Measurements from ENCODE around the gene THADA. TPM values are rescaled to one million over a fixed set of nuclear protein-coding genes. Genes with fewer than 3 reads are reported as not detected.

Gene THADA
- polyA plus RNA-seq, 4 donors: 6.3 to 13.5 (median 12.7) TPM

GRCh38 chr2:43579275-43579981, 16.4 kb downstream of the THADA start:
- Histone ChIP-seq H3K9me3 (ENCODE audit: control insufficient read depth in 2 of 2, insufficient read depth in 1 of 2, low read depth in 1 of 2, low read length in 1 of 2) (no peaks in the 10 kb centered on the region), H3K4me1 (ENCODE audit: control insufficient read depth in 3 of 3, insufficient read depth in 2 of 3, low read depth in 1 of 3, low read length in 2 of 3) (no peaks in the 10 kb centered on the region), H3K27me3 (ENCODE audit: control insufficient read depth in 3 of 3, insufficient read depth in 3 of 3, low read length in 3 of 3) (no peaks in the 10 kb centered on the region), H3K36me3 (ENCODE audit: control insufficient read depth in 3 of 3, insufficient read depth in 2 of 3, low read depth in 1 of 3, low read length in 3 of 3) (peaks cover 5 to 35% (median 13%) of the 10 kb centered on the region in 3 donors), H3K27ac (ENCODE audit: low read depth in 1 of 3, low read length in 2 of 3) (no peak overlapping the region), H3K4me3 (ENCODE audit: low read depth in 1 of 3, low read length in 3 of 3) (no peak overlapping the region)
- WGBS, 3 donors: 77 to 82% (median 78%) methylated on average over 5 of the region's 5 CpGs
- FAIRE-seq (no peak), DNase-seq (no peak)

DNA sequence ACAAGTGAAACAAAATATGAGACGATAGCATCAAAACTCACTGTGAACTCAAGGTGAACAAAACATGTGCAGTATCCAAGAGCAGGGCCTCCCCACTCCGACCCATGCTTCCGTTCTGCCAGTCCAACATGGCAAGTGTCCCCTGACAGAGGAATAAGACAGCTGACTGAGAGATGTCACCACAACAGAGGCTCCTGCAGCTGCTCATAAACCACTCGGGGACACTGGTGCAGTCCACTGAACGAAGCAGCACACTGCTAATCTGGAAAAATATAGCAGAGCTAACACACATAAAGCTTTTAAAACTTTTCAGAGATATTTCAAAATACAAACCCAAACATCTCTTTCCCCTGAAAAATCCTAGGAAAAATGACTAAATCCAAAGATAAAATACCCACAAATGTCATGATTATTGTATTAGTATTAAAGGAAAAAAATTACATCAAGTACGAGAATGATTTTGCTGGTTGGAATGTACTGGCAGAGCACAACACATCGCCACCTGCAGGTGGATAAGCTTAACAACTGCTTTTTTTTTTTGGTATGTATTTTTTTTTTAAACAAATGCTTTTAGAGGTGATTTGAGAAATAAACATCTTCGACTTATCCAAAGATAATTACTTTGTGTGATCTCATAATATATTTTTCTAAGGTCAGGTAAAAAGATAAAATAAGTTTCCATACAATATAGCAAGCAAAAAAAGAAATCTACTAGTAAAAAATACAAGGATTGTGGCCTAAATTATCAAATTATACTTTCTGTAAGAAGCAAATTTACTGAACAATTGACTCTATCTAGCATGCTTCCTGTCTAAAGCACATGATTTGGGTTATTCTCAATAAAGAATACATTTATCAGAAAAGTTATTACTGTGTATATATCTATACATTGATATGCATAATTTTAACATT, 18.6 kb downstream of the THADA start:
- Histone ChIP-seq H3K36me3 (ENCODE audit: control insufficient read depth in 3 of 3, insufficient read depth in 2 of 3, low read depth in 1 of 3, low read length in 3 of 3) (peaks cover 10 to 27% (median 15%) of the 10 kb centered on the region in 3 donors), H3K4me3 (ENCODE audit: low read depth in 1 of 3, low read length in 3 of 3) (no peak overlapping the region), H3K9me3 (ENCODE audit: control insufficient read depth in 2 of 2, insufficient read depth in 1 of 2, low read depth in 1 of 2, low read length in 1 of 2) (no peaks in the 10 kb centered on the region), H3K27me3 (ENCODE audit: control insufficient read depth in 3 of 3, insufficient read depth in 3 of 3, low read length in 3 of 3) (no peaks in the 10 kb centered on the region), H3K4me1 (ENCODE audit: control insufficient read depth in 3 of 3, insufficient read depth in 2 of 3, low read depth in 1 of 3, low read length in 2 of 3) (no peaks in the 10 kb centered on the region), H3K27ac (ENCODE audit: low read depth in 1 of 3, low read length in 2 of 3) (no peak overlapping the region)
- WGBS, 3 donors: 47 to 53% (median 51%) methylated on average over 8 of the region's 8 CpGs
- FAIRE-seq (peak; percentile 90), DNase-seq (peak; percentile 49 to 50)

GRCh38 chr2:43572244-43572643, 23.6 kb downstream of the THADA start:
- DNase-seq (no peak), FAIRE-seq (no peak)
- no peak overlapping the region for H3K4me3 ChIP-seq (ENCODE audit: low read depth in 1 of 3, low read length in 3 of 3)
- peaks cover 14 to 28% (median 18%) of the 10 kb centered on the region in 3 donors for H3K36me3 ChIP-seq (ENCODE audit: control insufficient read depth in 3 of 3, insufficient read depth in 2 of 3, low read depth in 1 of 3, low read length in 3 of 3)
- H3K27me3 ChIP-seq (ENCODE audit: control insufficient read depth in 3 of 3, insufficient read depth in 3 of 3, low read length in 3 of 3): no peaks in the 10 kb centered on the region
- H3K9me3 ChIP-seq (ENCODE audit: control insufficient read depth in 2 of 2, insufficient read depth in 1 of 2, low read depth in 1 of 2, low read length in 1 of 2): no peaks in the 10 kb centered on the region
- no peaks in the 10 kb centered on the region for H3K4me1 ChIP-seq (ENCODE audit: control insufficient read depth in 3 of 3, insufficient read depth in 2 of 3, low read depth in 1 of 3, low read length in 2 of 3)
- 45 to 90% (median 81%) methylated on average over 1 of the region's 1 CpG for WGBS, 3 donors
- H3K27ac ChIP-seq (ENCODE audit: low read depth in 1 of 3, low read length in 2 of 3): no peak overlapping the region

DNA sequence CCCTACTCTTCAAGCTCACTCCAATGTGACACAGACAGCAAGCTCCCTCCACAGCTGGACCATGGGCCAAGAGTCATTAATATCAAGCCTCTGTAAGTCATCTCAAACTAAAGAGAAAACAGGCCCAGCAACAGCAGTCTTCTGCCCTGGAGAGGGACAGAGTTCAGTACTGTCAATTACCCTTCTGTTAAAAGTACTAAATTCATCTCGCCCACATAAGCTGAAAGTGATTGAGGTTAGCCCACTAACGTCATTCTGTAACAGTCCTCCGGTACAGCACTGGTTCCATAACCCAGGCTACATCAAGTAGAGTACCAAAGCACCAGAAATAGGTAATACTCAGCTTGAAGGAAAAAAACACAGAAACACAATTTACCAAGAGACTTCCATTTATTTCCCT, 25.9 kb downstream of the THADA start:
- Histone ChIP-seq H3K27ac (ENCODE audit: low read depth in 1 of 3, low read length in 2 of 3) (no peak overlapping the region), H3K9me3 (ENCODE audit: control insufficient read depth in 2 of 2, insufficient read depth in 1 of 2, low read depth in 1 of 2, low read length in 1 of 2) (no peaks in the 10 kb centered on the region), H3K27me3 (ENCODE audit: control insufficient read depth in 3 of 3, insufficient read depth in 3 of 3, low read length in 3 of 3) (no peaks in the 10 kb centered on the region), H3K4me1 (ENCODE audit: control insufficient read depth in 3 of 3, insufficient read depth in 2 of 3, low read depth in 1 of 3, low read length in 2 of 3) (no peaks in the 10 kb centered on the region), H3K36me3 (ENCODE audit: control insufficient read depth in 3 of 3, insufficient read depth in 2 of 3, low read depth in 1 of 3, low read length in 3 of 3) (peaks cover 14 to 18% (median 18%) of the 10 kb centered on the region in 3 donors), H3K4me3 (ENCODE audit: low read depth in 1 of 3, low read length in 3 of 3) (no peak overlapping the region)
- DNase-seq (no peak), FAIRE-seq (no peak)
- 69 to 80% (median 70%) methylated on average over 3 of the region's 3 CpGs for WGBS, 3 donors

DNA sequence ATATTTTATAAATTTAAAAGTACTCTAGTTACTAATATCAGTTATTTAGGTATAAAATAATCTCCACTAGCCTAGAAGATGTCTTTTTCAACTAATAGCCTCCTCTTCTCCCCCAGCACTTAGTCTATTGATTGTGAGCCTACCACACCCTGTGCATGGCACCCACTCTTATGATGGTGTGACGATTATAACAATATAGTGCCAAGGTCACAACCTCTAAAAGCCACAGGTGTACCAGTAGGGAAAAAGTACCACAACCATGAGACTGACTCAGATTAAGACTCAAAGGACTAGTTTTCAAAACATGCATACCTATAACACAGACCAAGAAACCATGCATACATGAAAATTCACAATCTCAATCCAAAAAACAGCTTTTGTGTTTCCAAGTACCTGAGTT, 27.6 kb downstream of the THADA start:
- 39 to 75% (median 59%) methylated on average over 1 of the region's 1 CpG for WGBS, 3 donors
- no peak for FAIRE-seq
- H3K27ac ChIP-seq (ENCODE audit: low read depth in 1 of 3, low read length in 2 of 3): no peak overlapping the region
- H3K9me3 ChIP-seq (ENCODE audit: control insufficient read depth in 2 of 2, insufficient read depth in 1 of 2, low read depth in 1 of 2, low read length in 1 of 2): no peaks in the 10 kb centered on the region
- H3K4me1 ChIP-seq (ENCODE audit: control insufficient read depth in 3 of 3, insufficient read depth in 2 of 3, low read depth in 1 of 3, low read length in 2 of 3): no peaks in the 10 kb centered on the region
- no peak for DNase-seq
- H3K27me3 ChIP-seq (ENCODE audit: control insufficient read depth in 3 of 3, insufficient read depth in 3 of 3, low read length in 3 of 3): no peaks in the 10 kb centered on the region
- H3K36me3 ChIP-seq (ENCODE audit: control insufficient read depth in 3 of 3, insufficient read depth in 2 of 3, low read depth in 1 of 3, low read length in 3 of 3): peaks cover 11 to 18% (median 14%) of the 10 kb centered on the region in 3 donors
- no peak overlapping the region for H3K4me3 ChIP-seq (ENCODE audit: low read depth in 1 of 3, low read length in 3 of 3)

GRCh38 chr2:43566461-43566729, 29.4 kb downstream of the THADA start:
- FAIRE-seq (no peak), DNase-seq (no peak)
- H3K9me3 ChIP-seq (ENCODE audit: control insufficient read depth in 2 of 2, insufficient read depth in 1 of 2, low read depth in 1 of 2, low read length in 1 of 2): no peaks in the 10 kb centered on the region
- no peak overlapping the region for H3K4me3 ChIP-seq (ENCODE audit: low read depth in 1 of 3, low read length in 3 of 3)
- no peaks in the 10 kb centered on the region for H3K27me3 ChIP-seq (ENCODE audit: control insufficient read depth in 3 of 3, insufficient read depth in 3 of 3, low read length in 3 of 3)
- no peaks in the 10 kb centered on the region for H3K4me1 ChIP-seq (ENCODE audit: control insufficient read depth in 3 of 3, insufficient read depth in 2 of 3, low read depth in 1 of 3, low read length in 2 of 3)
- no peak overlapping the region for H3K27ac ChIP-seq (ENCODE audit: low read depth in 1 of 3, low read length in 2 of 3)
- H3K36me3 ChIP-seq (ENCODE audit: control insufficient read depth in 3 of 3, insufficient read depth in 2 of 3, low read depth in 1 of 3, low read length in 3 of 3): peaks cover 4 to 17% (median 8%) of the 10 kb centered on the region in 3 donors

- H3K36me3 ChIP-seq (ENCODE audit: control insufficient read depth in 3 of 3, insufficient read depth in 2 of 3, low read depth in 1 of 3, low read length in 3 of 3): peaks cover 0 to 9% (median 4%) of the 10 kb centered on the region in 3 donors
- DNase-seq (no peak), FAIRE-seq (no peak)
- H3K27ac ChIP-seq (ENCODE audit: low read depth in 1 of 3, low read length in 2 of 3): no peak overlapping the region
- peaks cover 0 to 4% (median 3%) of the 10 kb centered on the region in 3 donors for H3K4me1 ChIP-seq (ENCODE audit: control insufficient read depth in 3 of 3, insufficient read depth in 2 of 3, low read depth in 1 of 3, low read length in 2 of 3)
- no peaks in the 10 kb centered on the region for H3K27me3 ChIP-seq (ENCODE audit: control insufficient read depth in 3 of 3, insufficient read depth in 3 of 3, low read length in 3 of 3)
- WGBS, 3 donors: 95 to 97% (median 96%) methylated on average over 2 of the region's 2 CpGs
- H3K4me3 ChIP-seq (ENCODE audit: low read depth in 1 of 3, low read length in 3 of 3): no peak overlapping the region
- no peaks in the 10 kb centered on the region for H3K9me3 ChIP-seq (ENCODE audit: control insufficient read depth in 2 of 2, insufficient read depth in 1 of 2, low read depth in 1 of 2, low read length in 1 of 2)
Observed at GRCh38 chr2:43563679-43564078, 32.2 kb downstream of the THADA start.

DNA sequence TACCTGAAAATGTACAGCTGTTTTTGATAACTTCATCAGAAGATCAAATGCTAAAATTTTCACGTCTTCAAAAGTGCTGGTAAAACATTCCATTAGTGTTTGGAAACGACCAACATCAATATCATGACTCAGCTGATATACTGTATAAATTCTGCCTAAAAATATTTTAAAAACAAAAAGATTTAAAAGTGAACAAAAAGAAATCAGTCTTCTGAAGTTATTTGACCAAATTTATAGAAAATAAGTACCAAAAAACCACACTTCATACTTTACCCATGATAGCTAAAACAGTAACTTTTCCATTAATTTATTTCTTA, 35.6 kb downstream of the THADA start:
- H3K36me3 ChIP-seq (ENCODE audit: control insufficient read depth in 3 of 3, insufficient read depth in 2 of 3, low read depth in 1 of 3, low read length in 3 of 3): peaks cover 0 to 12% (median 7%) of the 10 kb centered on the region in 3 donors
- no peaks in the 10 kb centered on the region for H3K9me3 ChIP-seq (ENCODE audit: control insufficient read depth in 2 of 2, insufficient read depth in 1 of 2, low read depth in 1 of 2, low read length in 1 of 2)
- no peak overlapping the region for H3K4me3 ChIP-seq (ENCODE audit: low read depth in 1 of 3, low read length in 3 of 3)
- H3K4me1 ChIP-seq (ENCODE audit: control insufficient read depth in 3 of 3, insufficient read depth in 2 of 3, low read depth in 1 of 3, low read length in 2 of 3): peaks cover 0 to 16% (median 4%) of the 10 kb centered on the region in 3 donors
- H3K27me3 ChIP-seq (ENCODE audit: control insufficient read depth in 3 of 3, insufficient read depth in 3 of 3, low read length in 3 of 3): no peaks in the 10 kb centered on the region
- H3K27ac ChIP-seq (ENCODE audit: low read depth in 1 of 3, low read length in 2 of 3): no peak overlapping the region
- DNase-seq (no peak), FAIRE-seq (no peak)
- 17 to 46% (median 22%) methylated on average over 2 of the region's 2 CpGs for WGBS, 3 donors

Measured in small intestine (tissue), 7 donors.